ENCODE data around the gene FAR2.
A peak's percentile ranks its signal among the peaks of the same experiment; 100 is the strongest.

GRCh38 chr12:29317556-29318363, 168.7 kb downstream of the FAR2 start:
- TF ChIP-seq, protein P1, sequence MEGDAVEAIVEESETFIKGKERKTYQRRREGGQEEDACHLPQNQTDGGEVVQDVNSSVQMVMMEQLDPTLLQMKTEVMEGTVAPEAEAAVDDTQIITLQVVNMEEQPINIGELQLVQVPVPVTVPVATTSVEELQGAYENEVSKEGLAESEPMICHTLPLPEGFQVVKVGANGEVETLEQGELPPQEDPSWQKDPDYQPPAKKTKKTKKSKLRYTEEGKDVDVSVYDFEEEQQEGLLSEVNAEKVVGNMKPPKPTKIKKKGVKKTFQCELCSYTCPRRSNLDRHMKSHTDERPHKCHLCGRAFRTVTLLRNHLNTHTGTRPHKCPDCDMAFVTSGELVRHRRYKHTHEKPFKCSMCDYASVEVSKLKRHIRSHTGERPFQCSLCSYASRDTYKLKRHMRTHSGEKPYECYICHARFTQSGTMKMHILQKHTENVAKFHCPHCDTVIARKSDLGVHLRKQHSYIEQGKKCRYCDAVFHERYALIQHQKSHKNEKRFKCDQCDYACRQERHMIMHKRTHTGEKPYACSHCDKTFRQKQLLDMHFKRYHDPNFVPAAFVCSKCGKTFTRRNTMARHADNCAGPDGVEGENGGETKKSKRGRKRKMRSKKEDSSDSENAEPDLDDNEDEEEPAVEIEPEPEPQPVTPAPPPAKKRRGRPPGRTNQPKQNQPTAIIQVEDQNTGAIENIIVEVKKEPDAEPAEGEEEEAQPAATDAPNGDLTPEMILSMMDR (IDR thresholded peaks at IDR 0.05), result peak in 6 of 7 experiments; percentile 17 to 73 (median 46)
- TF ChIP-seq POLR2A (IDR thresholded peaks at IDR 0.05), result no peak
